Left renal pelvis (tissue), 4 donors: ENCODE measurements around the gene DNAL1. TPM values are rescaled to one million over a fixed set of nuclear protein-coding genes. Genes with fewer than 3 reads are reported as not detected.
"Not testable (repeated sequence)": the region's sequence is repeated elsewhere in the genome, so short reads cannot be mapped to it uniquely, and the experiment has no call there.

Experiments
- DNase-seq, 4 donors: peaks; one replicate each; pipeline ENCODE4 v3.0.0-alpha.2; 2013; ENCODE audit warnings: low read depth in 4 of 4, low spot score in 3 of 4
- polyA plus RNA-seq, 4 donors: library from polyadenylated mRNA; unstranded; fragments of 120-200 nt; gene quantifications; one replicate each; pipeline ENCODE4 v1.2.1, GENCODE V29; 2013; ENCODE audit not compliant: insufficient read length in 4 of 4

The DNAL1 gene
- polyA plus RNA-seq, 4 donors: 13.5 to 32.7 (median 21.9) TPM

- no peak for DNase-seq
These were observed 51.9 kb downstream of the DNAL1 start for GRCh38 chr14:73696466-73697400.

- no peak for DNase-seq
These were observed 55.5 kb downstream of the DNAL1 start for GRCh38 chr14:73700325-73700724.

- not testable (repeated sequence) for DNase-seq
These were observed 63.3 kb downstream of the DNAL1 start for GRCh38 chr14:73708076-73708475.

GRCh38 chr14:73709904-73710469, 65.2 kb downstream of the DNAL1 start:
- no peak for DNase-seq

DNA sequence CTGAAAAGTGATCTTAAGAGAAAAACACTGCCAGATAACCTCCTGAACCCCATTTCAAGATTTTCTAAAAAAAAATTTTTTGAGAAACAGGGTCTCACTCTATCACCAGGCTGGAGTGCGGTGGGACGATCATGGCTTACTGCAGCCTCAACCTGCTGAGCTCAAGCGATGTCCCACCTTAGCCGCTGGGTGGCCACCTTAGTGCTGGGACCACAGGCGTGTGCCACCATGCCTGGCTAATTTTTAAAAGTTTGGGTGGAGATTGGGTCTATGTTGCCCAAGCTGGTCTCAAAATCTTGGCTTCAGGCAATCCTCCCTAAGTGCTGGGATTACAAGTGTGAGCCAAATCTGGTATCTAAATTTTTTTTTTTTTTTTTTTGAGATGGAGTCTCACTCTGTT, 66.0 kb downstream of the DNAL1 start:
- no peak for DNase-seq

- no peak for DNase-seq
These were observed 67.3 kb downstream of the DNAL1 start for GRCh38 chr14:73712071-73712506.

DNA sequence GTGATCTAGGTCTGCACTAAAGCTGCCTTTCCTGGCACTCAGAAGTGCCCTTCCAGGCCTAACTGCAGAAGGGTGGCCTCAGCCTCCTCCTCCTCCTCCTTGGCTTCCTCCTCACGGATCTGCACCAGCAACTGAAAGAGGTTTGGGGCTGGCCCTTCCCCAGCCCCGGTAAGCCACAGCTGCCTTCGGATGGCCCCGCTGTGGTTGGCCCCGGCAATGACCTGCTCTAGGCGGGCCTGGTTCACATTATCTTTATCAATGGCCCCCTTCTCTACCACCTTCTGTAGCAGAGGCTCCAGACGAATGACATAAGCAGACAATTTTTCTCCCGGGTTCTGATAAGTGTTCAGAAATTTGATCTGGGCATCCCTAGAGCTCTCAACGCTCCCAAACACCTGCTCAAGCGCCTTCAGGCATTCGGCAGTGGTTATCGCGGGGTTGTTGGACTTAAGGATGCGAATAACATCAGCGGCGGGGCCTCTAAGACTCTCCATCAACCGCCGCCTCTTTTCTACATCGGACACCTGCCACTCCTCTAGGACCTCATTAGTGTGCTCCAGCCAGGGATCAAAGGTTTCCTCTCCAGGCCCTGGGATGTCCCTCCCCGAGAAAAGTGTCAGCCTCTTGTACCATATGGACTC, 67.9 kb downstream of the DNAL1 start:
- DNase-seq: no peak

- DNase-seq: peak in 1 of 4 donors; percentile 22
These were observed 68.5 kb downstream of the DNAL1 start for GRCh38 chr14:73713206-73713802.

GRCh38 chr14:73713803-73714655, 69.2 kb downstream of the DNAL1 start, which contains the start of gene PNMA1:
Gene PNMA1, minus strand, starts transcription at chr14:73714384. Its CDS starts 745 bp downstream, at chr14:73713639.
- peak in 3 of 4 donors; percentile 77 to 80 (median 78) for DNase-seq

GRCh38 chr14:73714656-73715081, 69.9 kb downstream of the DNAL1 start:
- DNase-seq: no peak

DNA sequence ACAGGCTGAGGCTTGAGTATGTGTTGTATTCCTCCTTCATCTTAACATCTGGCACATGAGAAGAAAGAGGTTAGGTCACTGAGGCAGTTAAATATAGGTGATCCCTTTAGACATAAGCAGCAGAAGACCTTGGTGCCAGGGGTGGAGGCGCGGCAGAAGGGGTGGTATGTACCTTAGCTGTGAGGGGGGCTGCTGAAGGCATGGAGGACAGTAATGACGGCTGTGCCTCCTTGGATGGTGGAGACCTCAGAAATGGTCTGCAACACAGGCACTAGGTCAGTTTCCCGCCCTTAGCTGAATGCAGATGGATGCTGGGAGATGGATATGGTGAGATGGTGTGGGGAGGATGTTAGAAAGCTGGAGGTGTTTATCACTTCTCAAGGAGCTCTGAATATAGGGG, 70.9 kb downstream of the DNAL1 start:
- no peak for DNase-seq

DNA sequence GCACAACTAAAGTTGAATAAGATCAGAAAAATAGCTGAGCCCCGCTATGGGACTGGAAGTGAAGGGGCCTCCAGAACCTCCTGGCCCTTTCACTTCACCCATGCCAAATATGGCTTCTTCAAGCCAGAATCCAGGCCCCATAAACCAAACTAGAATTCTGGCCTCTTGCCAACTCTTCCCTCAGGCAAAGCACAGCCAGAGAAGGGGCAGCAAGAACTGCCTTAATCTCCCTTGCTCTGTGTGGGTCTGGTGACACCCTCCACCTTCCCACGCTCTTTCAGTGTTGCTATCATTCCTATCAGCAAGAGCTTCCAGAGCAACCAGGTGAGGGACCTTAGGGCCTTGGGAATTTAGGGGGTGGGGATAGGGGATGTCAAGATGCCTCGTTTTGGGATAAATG, 72.5 kb downstream of the DNAL1 start:
- DNase-seq: peak in 2 of 4 donors; percentile 25 to 48

- no peak for DNase-seq
These were observed 73.1 kb downstream of the DNAL1 start for GRCh38 chr14:73717711-73718417.

DNA sequence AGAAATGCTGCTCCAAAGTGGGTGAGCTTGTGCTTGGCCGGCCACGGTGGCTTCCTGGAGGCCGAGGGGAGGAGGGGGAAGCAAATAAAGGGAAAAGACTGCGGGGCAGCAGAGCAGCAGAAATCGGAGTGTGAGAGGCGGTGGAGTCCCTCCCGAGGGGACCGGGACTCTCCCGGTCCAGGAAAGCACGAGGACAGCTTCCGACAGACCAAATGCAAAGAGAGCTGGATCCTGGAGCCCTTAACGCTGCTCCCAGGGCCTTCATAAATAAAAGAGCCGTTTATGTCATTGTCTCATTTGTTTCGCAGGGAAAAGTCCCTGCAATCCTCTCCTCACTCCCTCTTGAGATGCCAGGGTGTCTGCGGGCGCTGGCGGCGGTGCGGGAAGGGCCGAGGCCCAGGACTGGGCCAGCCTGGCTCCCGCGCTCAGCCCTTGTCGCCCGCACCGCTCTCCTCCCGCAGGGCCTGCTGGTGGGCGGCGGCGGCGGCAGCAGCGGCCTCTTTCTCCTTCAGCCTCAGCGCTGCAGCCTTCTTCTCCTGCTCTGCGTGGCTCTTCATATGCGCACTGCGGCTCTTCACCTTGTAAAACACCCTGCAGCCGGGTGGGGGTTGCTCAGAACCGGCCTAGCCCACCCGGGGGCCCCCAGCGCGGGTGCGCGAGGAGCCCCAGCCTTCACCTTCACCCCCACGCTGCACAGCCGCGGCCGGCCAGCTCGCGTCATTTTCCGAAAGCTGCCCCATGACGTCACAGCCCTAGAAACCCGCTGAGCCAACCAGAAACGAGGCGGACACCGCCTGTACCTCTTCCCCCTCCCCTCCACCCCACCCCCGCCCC, 73.8 kb downstream of the DNAL1 start:
- no peak for DNase-seq

- no peak for DNase-seq
These were observed 74.6 kb downstream of the DNAL1 start for GRCh38 chr14:73719361-73719760.

DNA sequence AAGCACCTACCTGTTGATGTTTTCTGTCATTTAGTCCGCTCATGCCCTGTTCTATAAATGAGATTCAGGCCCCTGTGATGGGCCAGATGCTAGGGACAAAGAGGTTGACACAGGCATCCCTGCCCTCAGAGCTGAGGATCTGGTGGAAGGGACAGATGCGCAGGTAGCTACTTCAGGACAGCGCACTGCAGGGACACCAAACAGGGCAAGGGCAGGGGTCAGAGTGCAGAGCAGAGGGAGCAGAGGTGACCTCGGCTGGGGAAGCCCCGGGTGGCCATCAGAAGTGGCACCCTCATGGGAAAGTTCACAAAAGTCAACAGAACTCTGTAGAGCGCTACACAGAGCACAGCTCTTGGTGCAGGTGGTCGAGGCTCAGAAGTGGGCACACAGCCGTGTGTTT, 75.0 kb downstream of the DNAL1 start:
- DNase-seq: no peak

- DNase-seq: no peak
These were observed 75.8 kb downstream of the DNAL1 start for GRCh38 chr14:73720636-73721035.

DNA sequence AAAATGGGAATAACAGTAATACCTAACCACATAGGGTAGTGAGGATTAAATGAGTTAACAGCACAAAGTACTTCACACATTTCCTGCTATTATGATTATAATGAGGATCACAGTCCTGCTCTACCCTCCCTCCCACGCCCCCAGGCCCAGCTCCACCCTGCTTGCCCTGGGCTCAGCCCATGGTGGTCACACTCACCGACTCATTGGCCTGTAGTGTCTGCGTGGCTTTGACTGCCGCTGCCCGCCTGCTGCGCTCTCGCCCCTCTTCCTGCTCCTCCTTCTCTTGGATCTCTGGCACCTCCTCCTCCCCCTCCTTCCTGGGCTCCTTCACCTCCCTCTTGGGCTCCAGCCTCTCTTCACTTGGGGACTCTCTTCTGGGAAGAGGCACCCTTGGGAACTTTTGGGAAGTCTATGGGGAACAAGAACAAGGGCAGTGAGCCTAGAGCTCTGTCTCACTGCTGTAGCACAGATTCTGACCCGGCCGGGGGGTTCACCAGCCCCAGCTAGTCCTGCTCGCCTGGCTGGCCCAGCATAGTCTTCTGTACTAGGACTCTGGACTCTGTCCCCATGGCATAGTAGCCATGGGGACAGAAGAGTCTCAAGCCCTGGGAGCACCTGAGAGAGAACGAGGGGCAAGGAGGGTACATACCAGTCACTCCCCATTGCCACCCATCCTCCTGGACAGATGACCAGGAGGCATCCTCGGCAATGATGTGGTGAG, 76.5 kb downstream of the DNAL1 start:
- DNase-seq: no peak
